ENCODE measurements around the gene TAC4. TPM values are rescaled to one million over a fixed set of nuclear protein-coding genes. Genes with fewer than 3 reads are reported as not detected.

Gene TAC4
- total RNA-seq, 1 donor from 2014 or later, result not detected

GRCh38 chr17:49788478-49789242 lies 59.2 kb downstream of the TAC4 start, which contains the start of gene KAT7:
Gene KAT7, plus strand, starts transcription at chr17:49788681. Its CDS starts 154 bp downstream, at chr17:49788835.
- H3K4me1 Mint-ChIP-seq, result peaks cover 36% of the 10 kb centered on the region
- peak within 1 kb of the TSS; percentile 93 for H3K27ac Mint-ChIP-seq
- H3K27me3 Mint-ChIP-seq, result no peaks in the 10 kb centered on the region
- intact Hi-C loops (cut with micrococcal nuclease), result loop anchor here (1.0 to 2.0 kb wide), 8 partner anchors 24 to 596 kb away; partner anchors contain the start of genes FAM117A and PHB1
- peak within 1 kb of the TSS; percentile 89 for H3K4me3 Mint-ChIP-seq
- H3K36me3 Mint-ChIP-seq (ENCODE audit: low read depth), result peaks cover 42% of the 10 kb centered on the region
- DNase-seq, result peak; percentile 99
- peaks cover 4% of the 10 kb centered on the region for H3K9me3 Mint-ChIP-seq

Other genes starting within 250 kb of the TAC4 start
- 56.0 and 61.4 TPM in 2 replicates for gene SPOP, start 170.0 kb downstream of the TAC4 start, total RNA-seq
- 78.9 and 79.5 TPM in 2 replicates for gene SLC35B1, start 140.1 kb downstream of the TAC4 start, total RNA-seq
- 10.9 and 11.1 TPM in 2 replicates for gene FAM117A, start 83.9 kb downstream of the TAC4 start, total RNA-seq
- 67.2 and 75.2 TPM in 2 replicates for gene KAT7, start 59.4 kb downstream of the TAC4 start, total RNA-seq
- gene DLX4, start 121.1 kb upstream of the TAC4 start, total RNA-seq, result 0.21 TPM in 1 of 2 replicates, not detected in the other
- gene DLX3, start 147.2 kb upstream of the TAC4 start, total RNA-seq, result 0.12 TPM in 1 of 2 replicates, not detected in the other
- 14.5 and 15.0 TPM in 2 replicates for gene ITGA3, start 208.0 kb upstream of the TAC4 start, total RNA-seq
- gene PDK2, start 247.3 kb upstream of the TAC4 start, total RNA-seq, result 10.9 and 11.8 TPM in 2 replicates

All from activated CD4-positive, alpha-beta T cell treated with anti-CD3 and anti-CD28 coated beads, Interleukin-2, amount 10 ng/mL, durations not matched to agents 24 days and 14 days (primary cell).